Thoracic aorta (tissue), 2 donors: ENCODE measurements around the gene MYOCD. TPM values are rescaled to one million over a fixed set of nuclear protein-coding genes. Genes with fewer than 3 reads are reported as not detected.

ENCODE experiments used
- ATAC-seq: fragments of 150-250 bp; one replicate; pipeline ENCODE4 v1.8.0; 2017; ENCODE audit warnings: low read depth; ENCODE audit not compliant: insufficient number of reproducible peaks, low FRiP score
- DNase-seq: peaks from one replicate; pipeline ENCODE4 v3.0.0-alpha.2; 2020; ENCODE audit warnings: low spot score
- H3K27ac ChIP-seq, 2 donors: fragments of 200-600 bp; sonication (generic); 1 replicate in 1 of 2; 2 replicates in 1 of 2; pipeline ENCODE4 v1.5.1; 2016; ENCODE audit warnings: mild to moderate bottlenecking in 2 of 2, moderate library complexity in 2 of 2
- H3K27me3 ChIP-seq: fragments of 200-600 bp; sonication (generic); replicated peaks from 2 replicates; pipeline ENCODE4 v1.6.0; 2016; ENCODE audit warnings: mild to moderate bottlenecking; ENCODE audit not compliant: insufficient read depth
- H3K36me3 ChIP-seq: fragments of 200-600 bp; sonication (generic); one replicate; pipeline ENCODE4 v1.5.1; 2016
- H3K4me1 ChIP-seq, 2 donors: fragments of 200-600 bp; sonication (generic); 1 replicate in 1 of 2; 2 replicates in 1 of 2; pipeline versions ENCODE4 v1.5.1 to v1.6.0; 2016; ENCODE audit warnings: low read depth in 2 of 2, mild to moderate bottlenecking in 1 of 2; ENCODE audit not compliant: control insufficient read depth in 1 of 2
- H3K4me3 ChIP-seq: fragments of 200-600 bp; sonication (generic); 2 replicates; pipeline ENCODE4 v1.5.1; 2016; ENCODE audit warnings: mild to moderate bottlenecking
- H3K9me3 ChIP-seq: fragments of 200-600 bp; sonication (generic); 2 replicates; pipeline ENCODE4 v1.5.1; 2016
- total RNA-seq, 2 donors: library from RNA; depleted of rRNA; stranded (reverse); fragments of >200 nt; gene quantifications; one replicate each; pipeline versions ENCODE4 v1.1.0 to v1.2.3, GENCODE V29; 2016
- TF ChIP-seq, protein P1 (sequence below): fragments of 200-600 bp; sonication (generic); IDR thresholded peaks from one replicate; pipeline ENCODE4 v1.5.1; 2019; ENCODE audit warnings: antibody characterized with exemption

Gene MYOCD
- total RNA-seq, 2 donors from 2014 or later, result 102 to 113 TPM

DNA sequence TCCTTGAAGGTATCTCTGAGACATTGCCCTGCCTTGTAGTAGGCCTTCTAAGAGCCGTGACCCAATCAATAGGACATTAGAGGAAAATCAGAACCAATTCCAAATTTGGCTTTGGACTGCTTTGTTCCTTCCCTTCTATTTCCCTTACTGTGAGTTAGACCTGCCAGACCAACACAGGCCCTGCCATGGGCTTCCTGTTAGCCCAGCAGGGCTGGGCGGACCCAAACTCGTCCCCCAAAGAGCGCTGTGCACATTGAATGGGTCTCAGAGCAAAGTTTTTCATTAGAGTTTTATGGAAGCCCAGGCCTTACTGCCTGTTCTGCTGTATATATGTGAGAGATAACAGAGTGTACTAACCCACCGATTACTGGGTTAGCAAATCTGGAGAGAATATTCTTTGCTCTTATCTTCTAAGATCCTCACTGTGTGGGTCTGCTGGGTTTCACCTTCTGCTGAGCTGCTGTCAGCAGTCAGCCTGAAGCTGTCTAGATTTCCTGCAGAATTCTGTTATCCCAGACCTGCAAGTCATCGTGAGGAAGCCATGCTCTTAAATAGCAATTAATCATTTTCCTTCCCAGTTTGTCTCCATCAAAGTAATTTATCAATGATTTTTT is 129.3 kb downstream of the MYOCD start:
- TF ChIP-seq, protein P1, sequence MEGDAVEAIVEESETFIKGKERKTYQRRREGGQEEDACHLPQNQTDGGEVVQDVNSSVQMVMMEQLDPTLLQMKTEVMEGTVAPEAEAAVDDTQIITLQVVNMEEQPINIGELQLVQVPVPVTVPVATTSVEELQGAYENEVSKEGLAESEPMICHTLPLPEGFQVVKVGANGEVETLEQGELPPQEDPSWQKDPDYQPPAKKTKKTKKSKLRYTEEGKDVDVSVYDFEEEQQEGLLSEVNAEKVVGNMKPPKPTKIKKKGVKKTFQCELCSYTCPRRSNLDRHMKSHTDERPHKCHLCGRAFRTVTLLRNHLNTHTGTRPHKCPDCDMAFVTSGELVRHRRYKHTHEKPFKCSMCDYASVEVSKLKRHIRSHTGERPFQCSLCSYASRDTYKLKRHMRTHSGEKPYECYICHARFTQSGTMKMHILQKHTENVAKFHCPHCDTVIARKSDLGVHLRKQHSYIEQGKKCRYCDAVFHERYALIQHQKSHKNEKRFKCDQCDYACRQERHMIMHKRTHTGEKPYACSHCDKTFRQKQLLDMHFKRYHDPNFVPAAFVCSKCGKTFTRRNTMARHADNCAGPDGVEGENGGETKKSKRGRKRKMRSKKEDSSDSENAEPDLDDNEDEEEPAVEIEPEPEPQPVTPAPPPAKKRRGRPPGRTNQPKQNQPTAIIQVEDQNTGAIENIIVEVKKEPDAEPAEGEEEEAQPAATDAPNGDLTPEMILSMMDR, result no peak
- DNase-seq (no peak), ATAC-seq (no peak)

DNA sequence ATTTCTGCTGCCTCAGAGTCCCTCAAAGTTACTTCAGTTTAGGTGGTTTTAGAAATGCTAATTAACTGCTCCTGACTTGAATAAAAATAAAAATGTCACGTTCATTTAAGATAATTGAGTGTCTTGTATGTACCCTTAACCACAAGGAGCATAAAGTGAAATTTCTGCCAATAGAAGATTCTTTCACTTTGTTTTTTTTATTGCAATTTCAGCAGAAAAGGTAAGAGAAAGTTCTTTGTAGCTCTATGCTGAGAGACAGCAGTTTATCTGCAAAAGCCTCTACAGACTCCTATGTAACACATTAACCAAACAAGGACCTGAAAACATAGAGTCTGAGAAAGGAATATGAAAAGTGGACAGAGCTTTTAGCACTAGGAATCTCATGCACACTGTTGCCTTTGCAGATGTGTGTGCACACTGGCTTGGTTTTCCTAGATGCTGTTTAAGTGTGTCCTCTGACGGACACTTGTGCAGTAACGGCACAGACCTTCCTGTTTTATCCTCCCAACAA is 135.2 kb downstream of the MYOCD start:
- no peak overlapping the region for H3K4me3 ChIP-seq
- TF ChIP-seq, protein P1, result no peak
- peaks cover 4 to 5% of the 10 kb centered on the region in 2 donors for H3K4me1 ChIP-seq
- no peak overlapping the region for H3K27ac ChIP-seq
- H3K9me3 ChIP-seq, result no peaks in the 10 kb centered on the region
- no peaks in the 10 kb centered on the region for H3K36me3 ChIP-seq
- H3K27me3 ChIP-seq, result no peaks in the 10 kb centered on the region
- ATAC-seq, result no peak
- DNase-seq, result no peak

More for the DNA sequence above, 129.3 kb downstream of the MYOCD start:
- Histone ChIP-seq H3K4me3 (no peak overlapping the region), H3K36me3 (no peaks in the 10 kb centered on the region), H3K9me3 (no peaks in the 10 kb centered on the region), H3K27me3 (no peaks in the 10 kb centered on the region), H3K4me1 (peaks cover 3 to 25% of the 10 kb centered on the region in 2 donors), H3K27ac (no peak overlapping the region)

DNA sequence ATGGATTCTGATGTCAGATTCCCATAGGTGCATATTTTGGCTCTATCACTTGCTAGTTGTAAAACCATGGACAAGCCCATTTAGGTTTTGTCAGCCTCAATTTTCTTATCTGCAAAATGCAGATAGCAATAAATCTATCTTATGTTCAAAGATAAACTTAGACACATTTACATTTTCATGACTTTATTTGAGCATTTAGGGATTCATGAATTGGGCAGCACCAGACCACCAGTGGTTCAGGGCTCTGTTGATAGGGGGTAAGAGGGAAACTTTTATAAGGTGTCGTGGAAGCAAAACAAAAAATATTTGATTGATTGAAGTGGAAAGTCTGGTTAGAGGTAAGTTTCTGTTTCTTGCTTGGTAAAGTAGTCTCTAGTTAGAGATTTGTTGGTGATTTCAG is 140.9 kb downstream of the MYOCD start:
- no peak for DNase-seq
- H3K4me3 ChIP-seq, result no peak overlapping the region
- H3K27me3 ChIP-seq, result no peaks in the 10 kb centered on the region
- peaks cover 0 to 4% of the 10 kb centered on the region in 2 donors for H3K4me1 ChIP-seq
- TF ChIP-seq, protein P1, result no peak
- no peak for ATAC-seq
- no peak overlapping the region for H3K27ac ChIP-seq
- H3K36me3 ChIP-seq, result no peaks in the 10 kb centered on the region
- peaks cover 9% of the 10 kb centered on the region for H3K9me3 ChIP-seq

DNA sequence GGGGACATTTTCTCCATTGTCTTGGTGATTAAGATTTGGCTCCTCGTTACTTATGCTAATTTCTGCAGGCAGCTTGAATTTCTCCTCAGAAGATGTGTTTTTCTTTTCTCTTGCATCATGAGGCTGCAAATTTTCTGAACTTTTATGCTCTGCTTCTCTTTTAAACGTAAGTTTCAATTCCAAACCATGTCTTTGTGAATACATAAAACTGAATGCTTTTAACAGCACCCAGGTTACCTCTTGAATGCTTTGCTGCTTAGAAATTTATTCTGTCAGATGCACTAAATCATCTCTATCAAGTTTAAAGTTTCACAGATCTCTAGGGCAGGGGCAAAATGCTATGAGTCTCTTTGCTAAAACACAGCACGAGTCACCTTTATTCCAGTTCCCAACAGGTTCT is 143.0 kb downstream of the MYOCD start:
- no peaks in the 10 kb centered on the region for H3K27me3 ChIP-seq
- DNase-seq, result no peak
- H3K27ac ChIP-seq, result no peak overlapping the region
- peaks cover 9% of the 10 kb centered on the region for H3K9me3 ChIP-seq
- TF ChIP-seq, protein P1, result no peak
- no peaks in the 10 kb centered on the region for H3K4me1 ChIP-seq
- H3K4me3 ChIP-seq, result no peak overlapping the region
- ATAC-seq, result no peak
- H3K36me3 ChIP-seq, result no peaks in the 10 kb centered on the region

DNA sequence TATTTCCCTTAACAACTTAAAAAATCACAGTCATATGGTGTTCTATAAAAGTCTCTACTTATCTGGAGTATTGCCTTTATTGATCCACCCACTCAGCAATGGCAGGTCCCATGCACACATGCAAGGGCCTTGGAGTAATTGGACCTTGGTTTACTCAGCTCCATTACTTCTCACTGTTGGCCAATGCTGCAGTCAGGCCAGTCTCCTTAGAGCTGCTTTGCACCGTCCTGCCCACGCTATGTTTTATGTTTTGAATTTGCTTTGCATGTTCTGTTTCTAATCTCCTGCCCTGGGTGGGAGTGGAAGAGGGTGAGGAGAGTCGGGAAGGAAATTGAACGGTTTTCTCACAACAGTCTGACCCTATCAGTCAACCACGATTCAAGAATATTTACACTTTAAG is 147.2 kb downstream of the MYOCD start:
- no peaks in the 10 kb centered on the region for H3K27me3 ChIP-seq
- peaks cover 9% of the 10 kb centered on the region for H3K9me3 ChIP-seq
- TF ChIP-seq, protein P1, result no peak
- H3K36me3 ChIP-seq, result no peaks in the 10 kb centered on the region
- H3K4me3 ChIP-seq, result no peak overlapping the region
- DNase-seq, result no peak
- ATAC-seq, result no peak
- H3K27ac ChIP-seq, result no peak overlapping the region
- H3K4me1 ChIP-seq, result no peaks in the 10 kb centered on the region
